HG02798 (cell line): ENCODE results near the gene HPSE2.
A peak's percentile ranks its signal among the peaks of the same experiment; 100 is the strongest.

ENCODE experiments used
- ATAC-seq: cut with Tn5 transposase; IDR thresholded peaks from one replicate; pipeline ENCODE4 v1.9.1; 2021; ENCODE audit warnings: mild to moderate bottlenecking; ENCODE audit not compliant: unreplicated experiment, poor library complexity

The HPSE2 gene

GRCh38 chr10:98478430-98479222 is 757.0 kb downstream of the HPSE2 start:
- no peak for ATAC-seq

GRCh38 chr10:98477861-98478260 is 757.8 kb downstream of the HPSE2 start:
- no peak for ATAC-seq

- peak; percentile 62 for ATAC-seq
Observed at GRCh38 chr10:98474628-98475027, 761.0 kb downstream of the HPSE2 start.

- ATAC-seq: no peak
Observed at GRCh38 chr10:98472196-98472595, 763.5 kb downstream of the HPSE2 start.

- no peak for ATAC-seq
Observed at GRCh38 chr10:98470850-98471249, 764.8 kb downstream of the HPSE2 start.

GRCh38 chr10:98469001-98469931 is 766.4 kb downstream of the HPSE2 start:
- no peak for ATAC-seq

GRCh38 chr10:98467506-98468318 is 767.9 kb downstream of the HPSE2 start:
- peak; percentile 97 for ATAC-seq

- no peak for ATAC-seq
Observed at GRCh38 chr10:98466861-98467505, 768.7 kb downstream of the HPSE2 start.

GRCh38 chr10:98465866-98466265 is 769.8 kb downstream of the HPSE2 start:
- ATAC-seq: no peak

GRCh38 chr10:98463976-98464754 is 771.5 kb downstream of the HPSE2 start:
- ATAC-seq: no peak

- no peak for ATAC-seq
Observed at GRCh38 chr10:98463016-98463415, 772.6 kb downstream of the HPSE2 start.

GRCh38 chr10:98461500-98461842 is 774.2 kb downstream of the HPSE2 start:
- ATAC-seq: no peak

GRCh38 chr10:98460837-98461499 is 774.7 kb downstream of the HPSE2 start:
- ATAC-seq: no peak

- no peak for ATAC-seq
Observed at GRCh38 chr10:98458809-98459784, 776.6 kb downstream of the HPSE2 start.

GRCh38 chr10:98457721-98458120 is 777.9 kb downstream of the HPSE2 start:
- ATAC-seq: no peak

- no peak for ATAC-seq
Observed at GRCh38 chr10:98456686-98457482, 778.8 kb downstream of the HPSE2 start.

GRCh38 chr10:98456043-98456570 is 779.5 kb downstream of the HPSE2 start:
- no peak for ATAC-seq
